ENCODE results near the gene RCAN2.
"Not testable (repeated sequence)": the region's sequence is repeated elsewhere in the genome, so short reads cannot be mapped to it uniquely, and the experiment has no call there.

RCAN2 gene

GRCh38 chr6:46440141-46440540, 51.1 kb downstream of the RCAN2 start:
- DNase-seq: no peak

- DNase-seq: no peak
Observed at GRCh38 chr6:46438245-46438644, 53.0 kb downstream of the RCAN2 start.

- no peak for DNase-seq
Observed at GRCh38 chr6:46437671-46438221, 53.5 kb downstream of the RCAN2 start.

- DNase-seq: no peak
Observed at GRCh38 chr6:46422619-46423018, 68.6 kb downstream of the RCAN2 start.

GRCh38 chr6:46421939-46422338, 69.3 kb downstream of the RCAN2 start:
- DNase-seq: no peak

GRCh38 chr6:46420921-46421638, 70.2 kb downstream of the RCAN2 start:
- no peak for DNase-seq

GRCh38 chr6:46419576-46420002, 71.7 kb downstream of the RCAN2 start:
- peak; percentile 30 for DNase-seq

- DNase-seq: no peak
Observed at GRCh38 chr6:46414398-46414797, 76.9 kb downstream of the RCAN2 start.

- no peak for DNase-seq
Observed at GRCh38 chr6:46412662-46413061, 78.6 kb downstream of the RCAN2 start.

GRCh38 chr6:46411456-46412197, 79.6 kb downstream of the RCAN2 start:
- no peak for DNase-seq

GRCh38 chr6:46410334-46410953, 80.8 kb downstream of the RCAN2 start:
- DNase-seq: peak; percentile 4

- no peak for DNase-seq
Observed at GRCh38 chr6:46407776-46408530, 83.3 kb downstream of the RCAN2 start.

GRCh38 chr6:46407246-46407645, 84.0 kb downstream of the RCAN2 start:
- DNase-seq: no peak

GRCh38 chr6:46405620-46406180, 85.5 kb downstream of the RCAN2 start:
- DNase-seq: not testable (repeated sequence)

GRCh38 chr6:46400898-46401297, 90.4 kb downstream of the RCAN2 start:
- no peak for DNase-seq

GRCh38 chr6:46395530-46395929, 95.7 kb downstream of the RCAN2 start:
- no peak for DNase-seq

- no peak for DNase-seq
Observed at GRCh38 chr6:46393940-46394337, 97.3 kb downstream of the RCAN2 start.

GRCh38 chr6:46393161-46393939, 97.9 kb downstream of the RCAN2 start:
- no peak for DNase-seq

- DNase-seq: no peak
Observed at GRCh38 chr6:46392294-46392693, 99.0 kb downstream of the RCAN2 start.

GRCh38 chr6:46390153-46390876, 100.9 kb downstream of the RCAN2 start:
- DNase-seq: no peak

GRCh38 chr6:46387728-46388127, 103.5 kb downstream of the RCAN2 start:
- DNase-seq: not testable (repeated sequence)
